Endothelial cell of umbilical vein (primary cell): Measurements from ENCODE around the gene HMGXB3. TPM values are rescaled to one million over a fixed set of nuclear protein-coding genes. Genes with fewer than 3 reads are reported as not detected.

Source experiments
- BruUV-seq: library from RNA; stranded (reverse); fragments of 400-500 nt; replicated peaks from 2 replicates; lab custom pipeline; 2021; lab: Mats Ljungman, UMichigan
- CTCF ChIA-PET: fragments of 300-600, 350-600 bp; sonication (Branson Sonifier 250); formaldehyde crosslinking; loops from one replicate; lab custom pipeline; 2021; ENCODE audit warnings: antibody characterized with exemption, inconsistent platforms; lab: Charles Lee
- POLR2A ChIA-PET: fragments of 300-600, 350-600 bp; sonication (Branson Sonifier 250); formaldehyde crosslinking; loops from one replicate; lab custom pipeline; 2021; ENCODE audit warnings: antibody characterized with exemption, inconsistent platforms; lab: Charles Lee
- DNase-seq: peaks from one replicate; pipeline ENCODE4 v3.0.0-alpha.2; 2011; ENCODE audit warnings: low read depth, low spot score
- FAIRE-seq: peaks from 2 replicates; lab custom pipeline; 2011; peaks lifted over from hg19 to GRCh38; lab: Jason Lieb, UNC
- H2AFZ ChIP-seq: 2 replicates; pipeline ENCODE4 v1.6.0; 2012; ENCODE audit warnings: low read depth, low read length, control low read depth, inconsistent platforms
- H3K27ac ChIP-seq: 2 replicates; pipeline ENCODE4 v1.5.1; 2011; ENCODE audit warnings: low read depth, mild to moderate bottlenecking, control low read depth, low read length, moderate library complexity; ENCODE audit not compliant: insufficient read depth
- H3K27me3 ChIP-seq, 2 experiments: 2 replicates each; pipeline versions ENCODE4 v1.6.0 to v1.6.1; 2011; ENCODE audit warnings: low read length in 2 of 2, mixed read lengths in 1 of 2; ENCODE audit not compliant: control insufficient read depth in 2 of 2, insufficient read depth in 2 of 2
- H3K36me3 ChIP-seq, 2 experiments: 2 replicates in 1 of 2; 3 replicates in 1 of 2; pipeline ENCODE4 v1.5.1; 2011; ENCODE audit warnings: low read length in 2 of 2, mild to moderate bottlenecking in 1 of 2, moderate library complexity in 1 of 2; ENCODE audit not compliant: control insufficient read depth in 2 of 2, insufficient read depth in 2 of 2; ENCODE audit errors: extremely low read depth in 1 of 2
- H3K4me1 ChIP-seq: 3 replicates; pipeline ENCODE4 v1.5.1; 2011; ENCODE audit warnings: mild to moderate bottlenecking, low read length; ENCODE audit not compliant: control insufficient read depth, insufficient read depth; ENCODE audit errors: extremely low read depth
- H3K4me2 ChIP-seq: 2 replicates; pipeline ENCODE4 v1.6.1; 2011; ENCODE audit warnings: low read length, control low read depth, mixed read lengths; ENCODE audit not compliant: insufficient read depth
- H3K4me3 ChIP-seq, 3 experiments: fragments of 200-600 bp in 1 of 3; sonication (generic), shearing (Covaris generic) in 1 of 3; replicated peaks in 1 of 3; 2 replicates each; pipeline ENCODE4 v1.5.1; 2011 to 2016; ENCODE audit warnings: control low read depth in 3 of 3, low read length in 3 of 3, mild to moderate bottlenecking in 2 of 3, inconsistent platforms in 1 of 3, low read depth in 1 of 3, moderate library complexity in 1 of 3; ENCODE audit not compliant: insufficient read depth in 1 of 3
- H3K79me2 ChIP-seq: 2 replicates; pipeline ENCODE4 v1.6.0; 2012; ENCODE audit warnings: low read length, inconsistent platforms; ENCODE audit not compliant: control insufficient read depth, insufficient read depth
- H3K9ac ChIP-seq: replicated peaks from 2 replicates; pipeline ENCODE3; 2011; ENCODE audit warnings: low read length, control low read depth; ENCODE audit not compliant: insufficient read depth; ENCODE audit errors: extremely low read depth
- H3K9me1 ChIP-seq: replicated peaks from 3 replicates; pipeline ENCODE4 v1.6.0; 2011; ENCODE audit warnings: mild to moderate bottlenecking, low read length; ENCODE audit not compliant: control insufficient read depth, insufficient read depth; ENCODE audit errors: extremely low read depth
- H3K9me3 ChIP-seq: replicated peaks from 2 replicates; pipeline ENCODE4 v1.5.1; 2012; ENCODE audit warnings: low read length, inconsistent platforms; ENCODE audit not compliant: control insufficient read depth, insufficient read depth
- H4K20me1 ChIP-seq: replicated peaks from 2 replicates; pipeline ENCODE3; 2011; ENCODE audit warnings: mild to moderate bottlenecking, low read length; ENCODE audit not compliant: control insufficient read depth, insufficient read depth; ENCODE audit errors: extremely low read depth
- CTCF ChIP-seq, 2 donors: IDR thresholded peaks; 1 replicate in 1 of 2; 2 replicates in 1 of 2; pipeline ENCODE4 v1.5.1; 2011; ENCODE audit warnings: low read length in 2 of 2, mild to moderate bottlenecking in 2 of 2, moderate library complexity in 2 of 2, control low read depth in 1 of 2, inconsistent platforms in 1 of 2, low read depth in 1 of 2; ENCODE audit not compliant: insufficient read depth in 1 of 2; ENCODE audit errors: extremely low read depth in 1 of 2
- EZH2 ChIP-seq: IDR thresholded peaks from 2 replicates; pipeline ENCODE4 v1.6.1; 2012; ENCODE audit warnings: borderline replicate concordance, low read depth, mild to moderate bottlenecking, moderate library complexity, low read length, inconsistent platforms; ENCODE audit not compliant: severe bottlenecking
- FOS ChIP-seq: IDR thresholded peaks from 2 replicates; pipeline ENCODE4 v1.6.1; 2011; ENCODE audit warnings: mild to moderate bottlenecking, low read length, moderate library complexity, borderline replicate concordance; ENCODE audit not compliant: insufficient read depth
- GATA2 ChIP-seq: IDR thresholded peaks from 2 replicates; pipeline ENCODE4 v1.7.0; 2011; ENCODE audit warnings: low read depth, mild to moderate bottlenecking, moderate library complexity, mixed read lengths, low read length; ENCODE audit not compliant: insufficient read length, insufficient read depth
- JUN ChIP-seq: IDR thresholded peaks from 2 replicates; pipeline ENCODE4 v1.6.1; 2011; ENCODE audit warnings: borderline replicate concordance, low read depth; ENCODE audit not compliant: insufficient read length, insufficient read depth
- MAX ChIP-seq: IDR thresholded peaks from 2 replicates; pipeline ENCODE4 v1.6.1; 2011; ENCODE audit not compliant: insufficient read depth, insufficient read length
- MYC ChIP-seq: IDR thresholded peaks from one replicate; pipeline ENCODE4 v1.6.1; 2011; ENCODE audit warnings: mild to moderate bottlenecking, low read depth, low read length
- POLR2A ChIP-seq: IDR thresholded peaks from 2 replicates; pipeline ENCODE4 v1.6.1; 2012; ENCODE audit warnings: low read depth, mild to moderate bottlenecking, control low read depth, low read length
- POLR2AphosphoS5 ChIP-seq: IDR thresholded peaks from 2 replicates; pipeline ENCODE4 v1.6.1; 2012; ENCODE audit warnings: low read depth, mild to moderate bottlenecking, control low read depth, low read length, moderate library complexity; ENCODE audit not compliant: insufficient read depth
- dilution Hi-C: fragments of 300-500 bp; cut with MboI; formaldehyde crosslinking; loops from one replicate; pipeline ENCODE4 v1.15.0; 2019; ENCODE audit warnings: low sequenced_read_pairs; ENCODE audit not compliant: extremely low pct_ligation_motif_present
- intact Hi-C: fragments of 100-400 bp; cut with micrococcal nuclease; formaldehyde crosslinking; loops from one replicate; pipeline ENCODE4 v1.10.0; 2022
- polyA plus RNA-seq, 4 experiments: library from polyadenylated mRNA; depleted of rRNA in 3 of 4; stranded (reverse) in 3 of 4; unstranded in 1 of 4; fragments of >200 nt; gene quantifications; 2 replicates each; pipeline versions ENCODE4 v1.2.1 to v1.2.3, GENCODE V29; 2011 to 2012; ENCODE audit warnings: missing spikeins in 1 of 4
- total RNA-seq: library from RNA; stranded (reverse); gene quantifications from 2 replicates; pipeline ENCODE4 v1.2.3, GENCODE V29; 2021

HMGXB3 gene
- total and polyA plus RNA-seq, 2 donors (not counting 3 experiments of a cell fraction or from before 2014, with no cell fraction given), result 34.8 to 52.6 TPM

DNA sequence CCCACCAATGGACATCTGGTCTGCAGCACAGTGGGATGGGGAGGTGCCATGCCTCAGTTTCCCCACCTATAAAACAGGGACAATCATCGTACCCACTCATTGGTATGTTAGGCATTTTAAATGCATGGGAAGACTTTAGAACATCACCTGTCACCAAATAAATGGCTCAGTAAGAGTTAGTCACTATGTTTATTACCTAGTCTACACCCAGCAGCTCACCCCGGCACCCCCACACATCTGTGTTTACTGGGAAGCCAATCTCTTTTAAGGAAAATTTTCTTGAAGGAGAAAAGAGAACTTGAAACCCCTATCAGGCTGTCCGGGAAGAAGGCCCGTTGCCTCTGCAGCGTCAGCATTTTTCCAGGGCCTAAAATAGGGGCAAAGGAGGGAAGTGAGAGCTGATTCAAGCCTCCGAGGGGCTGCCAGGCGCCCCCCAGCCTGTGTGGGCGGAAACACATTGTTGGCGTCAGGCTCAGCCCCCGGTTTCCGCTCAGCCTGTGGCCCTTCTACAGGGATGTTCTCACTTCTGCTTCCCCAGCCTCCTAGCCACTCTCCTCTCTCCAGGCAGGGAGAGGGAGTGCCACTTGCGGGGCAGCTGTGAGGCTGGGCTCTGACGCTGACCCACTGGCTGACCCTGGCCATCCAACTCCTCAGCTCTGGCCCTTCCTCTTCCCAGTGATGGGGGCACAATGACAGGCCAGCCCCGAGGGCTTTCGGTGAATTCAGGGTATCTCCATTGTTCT, 81.2 kb downstream of the HMGXB3 start:
- ChIA-PET POLR2A (interaction anchor here (1.1 kb wide), 1 partner anchor 59 kb away, joined by 3 read pairs; no protein-coding TSS in a partner anchor), CTCF (interaction anchor here (1.0 kb wide), 1 partner anchor 15 kb away, joined by 3 read pairs; no protein-coding TSS in a partner anchor)
- DNase-seq, result peak; percentile 42
- Histone ChIP-seq H3K9me3 (no peaks in the 10 kb centered on the region), H3K36me3 (no peaks in the 10 kb centered on the region), H3K27ac (no peak overlapping the region), H2AFZ (peak overlapping the region; percentile 37), H3K4me2 (no peak overlapping the region), H3K4me1 (peaks cover 17% of the 10 kb centered on the region), H3K9me1 (no peaks in the 10 kb centered on the region), H3K79me2 (no peaks in the 10 kb centered on the region), H4K20me1 (no peaks in the 10 kb centered on the region), H3K27me3 (peaks cover 5 to 7% of the 10 kb centered on the region in 2 experiments), H3K9ac (no peak overlapping the region), H3K4me3 (no peak overlapping the region)
- peak; percentile 66 for FAIRE-seq
- TF ChIP-seq CTCF (IDR thresholded peaks at IDR 0.05; ENCODE audit: extremely low read depth in 1 of 2, insufficient read depth in 1 of 2, low read depth in 1 of 2, low read length in 2 of 2) (no peak), JUN (no peak)
- intact Hi-C loops, result no loop called here
- no TSS peak for BruUV-seq
- dilution Hi-C loops, result no loop called here

GRCh38 chr5:150082374-150082773, 81.8 kb downstream of the HMGXB3 start:
- ChIA-PET POLR2A (interaction anchor here (1.1 kb wide), 1 partner anchor 60 kb away, joined by 3 read pairs; no protein-coding TSS in a partner anchor), CTCF (interaction anchor here (1.0 kb wide), 1 partner anchor 15 kb away, joined by 3 read pairs; no protein-coding TSS in a partner anchor)
- FAIRE-seq, result no peak
- Histone ChIP-seq H4K20me1 (no peaks in the 10 kb centered on the region), H3K27me3 (peaks cover 10% of the 10 kb centered on the region in 2 experiments), H3K9me1 (no peaks in the 10 kb centered on the region), H3K4me3 (no peak overlapping the region), H3K9ac (no peak overlapping the region), H3K36me3 (no peaks in the 10 kb centered on the region), H3K79me2 (no peaks in the 10 kb centered on the region), H3K27ac (no peak overlapping the region), H3K9me3 (no peaks in the 10 kb centered on the region), H3K4me1 (peaks cover 17% of the 10 kb centered on the region), H2AFZ (no peak overlapping the region), H3K4me2 (no peak overlapping the region)
- dilution Hi-C loops, result no loop called here
- no TSS peak for BruUV-seq
- intact Hi-C loops, result no loop called here
- DNase-seq, result no peak
- no peak for TF ChIP-seq POLR2A
- TF ChIP-seq JUN, result no peak
- TF ChIP-seq FOS, result no peak
- TF ChIP-seq GATA2, result no peak
- no peak for TF ChIP-seq MYC
- no peak for TF ChIP-seq EZH2
- no peak for TF ChIP-seq CTCF (IDR thresholded peaks at IDR 0.05; ENCODE audit: extremely low read depth in 1 of 2, insufficient read depth in 1 of 2, low read depth in 1 of 2, low read length in 2 of 2)
- no peak for TF ChIP-seq MAX
- TF ChIP-seq POLR2AphosphoS5, result no peak
